Nephron progenitor cell (in vitro differentiated cells): ENCODE measurements around the gene TCF12.

Source experiments
- DNase-seq: peaks from one replicate; pipeline ENCODE4 v3.0.0; 2021
- H3K27ac Mint-ChIP-seq: 2 replicates; pipeline ENCODE4 v1.8.0; 2021; ENCODE audit warnings: mild to moderate bottlenecking, moderate library complexity, mixed read lengths
- H3K27me3 Mint-ChIP-seq: 2 replicates; pipeline ENCODE4 v1.8.0; 2021; ENCODE audit warnings: mild to moderate bottlenecking, low read depth, mixed read lengths; ENCODE audit not compliant: poor library complexity
- H3K36me3 Mint-ChIP-seq: 2 replicates; pipeline ENCODE4 v1.8.0; 2021; ENCODE audit warnings: low read depth, mixed read lengths
- H3K4me1 Mint-ChIP-seq: 2 replicates; pipeline ENCODE4 v1.8.0; 2021; ENCODE audit warnings: mixed read lengths
- H3K4me3 Mint-ChIP-seq: 2 replicates; pipeline ENCODE4 v1.8.0; 2021; ENCODE audit warnings: mild to moderate bottlenecking, moderate library complexity, mixed read lengths
- H3K9me3 Mint-ChIP-seq: 2 replicates; pipeline ENCODE4 v1.8.0; 2021; ENCODE audit warnings: mild to moderate bottlenecking, moderate library complexity, mixed read lengths
- TF ChIP-seq, protein P1 (sequence below): fragments of 200-600 bp; sonication (generic); IDR thresholded peaks from 2 replicates; pipeline ENCODE4 v1.5.0; 2021; ENCODE audit warnings: antibody characterized with exemption

Gene TCF12

DNA sequence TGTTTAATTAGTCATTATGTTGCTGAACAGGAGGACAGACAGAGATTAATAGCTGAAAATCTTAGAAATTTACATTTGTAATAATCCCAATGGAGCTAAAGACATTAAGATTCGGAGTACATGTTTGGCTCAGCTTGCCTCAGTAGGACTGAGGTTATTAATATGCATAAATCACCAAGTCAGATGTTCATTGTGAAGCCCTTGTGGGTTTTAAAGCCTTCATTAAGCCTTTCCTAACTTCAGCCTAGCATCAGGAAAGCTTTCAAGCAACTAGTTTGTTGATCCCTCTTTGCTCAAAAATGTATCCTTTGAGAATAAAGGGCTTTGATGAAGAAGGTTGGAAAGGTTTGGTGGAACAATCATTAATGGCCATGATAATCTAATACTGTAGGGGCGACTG lies 279.7 kb downstream of the TCF12 start:
- peak overlapping the region; percentile 48 for H3K27ac Mint-ChIP-seq
- H3K4me3 Mint-ChIP-seq, result no peak overlapping the region
- TF ChIP-seq, protein P1, sequence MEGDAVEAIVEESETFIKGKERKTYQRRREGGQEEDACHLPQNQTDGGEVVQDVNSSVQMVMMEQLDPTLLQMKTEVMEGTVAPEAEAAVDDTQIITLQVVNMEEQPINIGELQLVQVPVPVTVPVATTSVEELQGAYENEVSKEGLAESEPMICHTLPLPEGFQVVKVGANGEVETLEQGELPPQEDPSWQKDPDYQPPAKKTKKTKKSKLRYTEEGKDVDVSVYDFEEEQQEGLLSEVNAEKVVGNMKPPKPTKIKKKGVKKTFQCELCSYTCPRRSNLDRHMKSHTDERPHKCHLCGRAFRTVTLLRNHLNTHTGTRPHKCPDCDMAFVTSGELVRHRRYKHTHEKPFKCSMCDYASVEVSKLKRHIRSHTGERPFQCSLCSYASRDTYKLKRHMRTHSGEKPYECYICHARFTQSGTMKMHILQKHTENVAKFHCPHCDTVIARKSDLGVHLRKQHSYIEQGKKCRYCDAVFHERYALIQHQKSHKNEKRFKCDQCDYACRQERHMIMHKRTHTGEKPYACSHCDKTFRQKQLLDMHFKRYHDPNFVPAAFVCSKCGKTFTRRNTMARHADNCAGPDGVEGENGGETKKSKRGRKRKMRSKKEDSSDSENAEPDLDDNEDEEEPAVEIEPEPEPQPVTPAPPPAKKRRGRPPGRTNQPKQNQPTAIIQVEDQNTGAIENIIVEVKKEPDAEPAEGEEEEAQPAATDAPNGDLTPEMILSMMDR, result no peak
- H3K27me3 Mint-ChIP-seq, result no peaks in the 10 kb centered on the region
- H3K9me3 Mint-ChIP-seq, result no peaks in the 10 kb centered on the region
- H3K4me1 Mint-ChIP-seq, result peaks cover 17% of the 10 kb centered on the region
- DNase-seq, result no peak
- peaks cover 43% of the 10 kb centered on the region for H3K36me3 Mint-ChIP-seq

GRCh38 chr15:57198654-57199291 lies 280.3 kb downstream of the TCF12 start:
- Mint-ChIP-seq H3K27me3 (no peaks in the 10 kb centered on the region), H3K36me3 (peaks cover 42% of the 10 kb centered on the region), H3K9me3 (no peaks in the 10 kb centered on the region), H3K4me1 (peaks cover 17% of the 10 kb centered on the region), H3K4me3 (no peak overlapping the region), H3K27ac (peak overlapping the region; percentile 94)
- TF ChIP-seq, protein P1, result no peak
- no peak for DNase-seq

DNA sequence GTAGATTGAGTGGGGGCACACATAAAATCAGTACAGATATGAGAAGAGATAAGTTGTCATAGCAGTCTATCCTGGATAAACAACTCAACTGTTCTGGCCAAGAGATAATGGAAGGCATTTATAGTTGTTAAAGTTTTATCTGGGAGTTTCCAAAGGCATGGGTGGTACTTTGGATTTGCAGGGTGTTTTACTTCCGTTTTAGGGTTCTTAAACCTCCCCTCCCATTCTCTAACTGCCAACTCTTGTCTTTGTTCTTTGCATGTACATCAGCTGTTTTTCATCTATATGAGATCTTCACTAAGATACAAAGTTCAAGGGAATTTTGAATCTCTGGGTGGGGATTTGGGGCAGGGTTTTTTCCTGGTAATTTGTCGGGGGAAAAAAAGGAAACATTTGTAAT lies 283.1 kb downstream of the TCF12 start:
- no peak for DNase-seq
- H3K4me1 Mint-ChIP-seq, result peaks cover 23% of the 10 kb centered on the region
- peak overlapping the region; percentile 38 for H3K27ac Mint-ChIP-seq
- no peak overlapping the region for H3K4me3 Mint-ChIP-seq
- TF ChIP-seq, protein P1, result no peak
- peaks cover 36% of the 10 kb centered on the region for H3K36me3 Mint-ChIP-seq
- H3K9me3 Mint-ChIP-seq, result no peaks in the 10 kb centered on the region
- no peaks in the 10 kb centered on the region for H3K27me3 Mint-ChIP-seq

GRCh38 chr15:57203906-57204305 lies 285.5 kb downstream of the TCF12 start:
- TF ChIP-seq, protein P1, result no peak
- DNase-seq, result no peak
- Mint-ChIP-seq H3K27ac (no peak overlapping the region), H3K9me3 (no peaks in the 10 kb centered on the region), H3K27me3 (no peaks in the 10 kb centered on the region), H3K36me3 (peaks cover 32% of the 10 kb centered on the region), H3K4me1 (peaks cover 7% of the 10 kb centered on the region), H3K4me3 (no peak overlapping the region)

- Mint-ChIP-seq H3K4me1 (peaks cover 5% of the 10 kb centered on the region), H3K9me3 (no peaks in the 10 kb centered on the region), H3K27me3 (no peaks in the 10 kb centered on the region), H3K27ac (peak overlapping the region; percentile 52), H3K4me3 (no peak overlapping the region), H3K36me3 (peaks cover 32% of the 10 kb centered on the region)
- TF ChIP-seq, protein P1, result no peak
- no peak for DNase-seq
These were observed 286.8 kb downstream of the TCF12 start for GRCh38 chr15:57205027-57205855.
